Astrocyte of the cerebellum (primary cell): ENCODE data around the gene CAPS2.

Source experiments
- DNase-seq: peaks from one replicate; pipeline ENCODE4 v3.0.0-alpha.2; 2011; ENCODE audit warnings: low read depth
- H3K4me3 ChIP-seq: 2 replicates; pipeline ENCODE4 v1.5.1; 2011; ENCODE audit warnings: mild to moderate bottlenecking, low read depth, low read length, moderate library complexity
- in situ Hi-C: cut with HindIII; loops from 2 replicates; pipeline ENCODE4 v1.10.0; 2017; ENCODE audit warnings: low sequenced_read_pairs
- TF ChIP-seq, protein P1 (sequence below): IDR thresholded peaks from 2 replicates; pipeline ENCODE4 v1.5.1; 2012; ENCODE audit warnings: low read length, low read depth, moderate library complexity, mild to moderate bottlenecking; ENCODE audit errors: missing control alignments

Gene CAPS2

DNA sequence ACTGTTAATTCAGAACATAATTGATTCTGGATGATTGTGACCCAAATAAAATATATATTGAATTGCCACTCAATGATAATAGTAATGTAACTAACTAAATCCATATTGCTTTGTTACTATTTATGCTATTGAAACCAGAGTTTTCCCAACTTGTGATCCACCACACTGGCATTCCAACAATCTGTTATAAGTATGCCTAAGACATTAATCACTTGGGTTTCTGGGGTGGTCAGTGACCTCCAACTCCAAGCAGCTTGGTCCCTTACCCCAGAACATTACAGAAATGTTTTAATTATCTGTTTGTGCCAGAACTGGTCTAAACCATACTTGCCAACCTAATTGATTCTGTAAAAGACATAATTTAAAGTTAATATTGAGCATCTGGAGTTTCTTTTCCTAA, 14.6 kb downstream of the CAPS2 start:
- in situ Hi-C loops, result no loop called here
- H3K4me3 ChIP-seq, result no peak overlapping the region
- DNase-seq, result peak; percentile 11
- TF ChIP-seq, protein P1, sequence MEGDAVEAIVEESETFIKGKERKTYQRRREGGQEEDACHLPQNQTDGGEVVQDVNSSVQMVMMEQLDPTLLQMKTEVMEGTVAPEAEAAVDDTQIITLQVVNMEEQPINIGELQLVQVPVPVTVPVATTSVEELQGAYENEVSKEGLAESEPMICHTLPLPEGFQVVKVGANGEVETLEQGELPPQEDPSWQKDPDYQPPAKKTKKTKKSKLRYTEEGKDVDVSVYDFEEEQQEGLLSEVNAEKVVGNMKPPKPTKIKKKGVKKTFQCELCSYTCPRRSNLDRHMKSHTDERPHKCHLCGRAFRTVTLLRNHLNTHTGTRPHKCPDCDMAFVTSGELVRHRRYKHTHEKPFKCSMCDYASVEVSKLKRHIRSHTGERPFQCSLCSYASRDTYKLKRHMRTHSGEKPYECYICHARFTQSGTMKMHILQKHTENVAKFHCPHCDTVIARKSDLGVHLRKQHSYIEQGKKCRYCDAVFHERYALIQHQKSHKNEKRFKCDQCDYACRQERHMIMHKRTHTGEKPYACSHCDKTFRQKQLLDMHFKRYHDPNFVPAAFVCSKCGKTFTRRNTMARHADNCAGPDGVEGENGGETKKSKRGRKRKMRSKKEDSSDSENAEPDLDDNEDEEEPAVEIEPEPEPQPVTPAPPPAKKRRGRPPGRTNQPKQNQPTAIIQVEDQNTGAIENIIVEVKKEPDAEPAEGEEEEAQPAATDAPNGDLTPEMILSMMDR, result no peak

DNA sequence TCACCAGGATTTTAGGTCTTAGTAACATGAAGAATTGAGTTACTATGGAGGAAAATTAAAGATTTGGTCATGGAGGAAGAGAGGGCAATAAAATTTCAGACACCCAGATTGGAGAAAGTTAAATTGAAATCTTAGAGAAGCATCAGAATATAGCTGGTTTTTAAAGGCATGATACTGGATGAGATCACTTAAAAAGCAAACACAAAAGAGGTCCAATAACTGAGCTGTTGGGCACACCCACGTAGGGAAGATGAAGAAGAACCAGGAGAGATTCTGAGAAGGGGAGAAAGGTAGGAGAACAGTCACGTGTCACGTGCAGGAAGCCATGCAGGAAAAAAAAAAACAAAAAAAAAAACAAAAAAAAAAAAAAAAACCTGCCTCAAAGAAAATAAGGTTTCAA, 18.8 kb downstream of the CAPS2 start:
- H3K4me3 ChIP-seq, result no peak overlapping the region
- no peak for DNase-seq
- in situ Hi-C loops, result no loop called here
- TF ChIP-seq, protein P1, result no peak

DNA sequence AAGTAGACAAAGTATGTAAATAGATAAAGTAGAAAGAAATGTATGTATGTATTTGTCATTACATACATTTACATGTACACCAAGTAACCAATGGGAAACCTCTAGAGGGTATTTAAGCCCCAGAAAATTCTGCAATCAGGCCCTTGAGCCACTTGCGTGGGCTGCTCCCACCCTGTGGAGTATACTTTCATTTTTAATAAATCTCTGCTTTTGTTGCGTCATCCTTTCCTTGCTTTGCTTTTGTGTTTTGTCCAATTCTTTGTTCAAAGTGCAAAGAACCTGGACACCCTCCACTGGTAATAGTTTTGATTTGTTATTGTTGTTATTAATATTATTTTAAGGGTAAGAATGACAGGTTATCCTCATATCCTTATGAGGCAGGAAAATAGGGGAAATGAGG, 21.8 kb downstream of the CAPS2 start:
- in situ Hi-C loops, result no loop called here
- H3K4me3 ChIP-seq, result no peak overlapping the region
- DNase-seq, result no peak
- TF ChIP-seq, protein P1, result no peak

DNA sequence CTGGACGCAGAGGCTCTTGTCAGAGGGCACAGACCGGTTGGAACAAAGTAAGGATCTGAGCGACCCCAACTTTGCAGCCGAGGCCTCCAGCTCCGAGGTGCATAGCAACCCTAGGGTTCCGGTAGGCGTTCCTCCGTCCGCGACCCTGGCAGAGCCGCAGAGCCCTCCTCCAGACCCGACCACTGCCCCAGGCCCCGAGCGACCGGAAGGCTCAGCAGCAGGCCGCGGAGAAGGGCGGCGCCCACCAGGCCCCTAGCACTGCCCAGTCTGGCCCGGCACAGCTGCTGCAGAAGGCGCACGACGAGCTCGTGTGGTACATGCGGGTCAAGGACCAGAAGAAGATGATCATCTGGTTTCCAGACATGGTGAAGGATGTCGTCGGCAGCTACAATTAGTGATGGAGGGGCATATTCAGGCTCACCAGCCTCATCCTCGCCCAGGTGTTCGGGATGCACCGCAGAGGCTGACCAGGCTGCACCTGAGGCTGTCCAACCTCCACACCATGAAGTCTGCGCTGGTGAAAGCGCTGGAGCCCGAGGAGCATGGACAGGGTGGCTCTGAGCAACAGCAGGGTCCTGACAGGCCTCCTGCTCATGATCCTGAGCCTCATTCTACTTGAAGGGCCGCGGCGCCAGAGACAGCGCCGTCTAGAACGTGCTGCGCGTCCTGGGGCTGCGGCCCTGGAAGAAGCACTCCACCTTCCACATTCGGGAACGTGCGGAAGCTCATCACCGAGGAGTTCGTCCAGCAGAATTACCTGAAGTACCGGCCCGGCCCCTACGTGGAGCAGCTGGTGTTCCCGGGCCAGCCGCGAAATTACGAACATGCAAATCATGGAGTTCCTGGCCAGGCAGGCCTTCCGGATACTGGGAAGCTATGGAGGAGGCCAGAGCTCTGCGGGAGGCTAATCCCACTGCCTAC, 24.5 kb downstream of the CAPS2 start:
- TF ChIP-seq, protein P1, result no peak
- in situ Hi-C loops, result no loop called here
- no peak for DNase-seq
- no peak overlapping the region for H3K4me3 ChIP-seq

DNA sequence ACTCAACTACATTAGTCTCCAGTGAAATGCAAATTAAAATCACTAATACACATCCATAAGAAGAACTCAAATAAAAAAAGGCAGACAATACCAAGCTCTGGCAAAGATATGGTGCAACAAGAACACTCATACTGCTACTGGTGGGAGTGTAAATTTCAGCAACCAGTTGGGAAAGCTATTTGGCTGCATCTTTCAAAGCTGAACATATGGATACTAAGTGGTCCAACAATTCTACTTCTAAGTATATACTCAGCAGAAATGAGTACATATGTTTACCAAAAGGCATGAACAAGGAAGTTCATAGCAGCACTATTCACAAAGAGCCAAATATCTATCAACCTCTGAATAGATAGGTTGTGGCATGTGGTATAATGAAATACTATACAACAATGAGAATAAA, 27.3 kb downstream of the CAPS2 start:
- DNase-seq, result no peak
- TF ChIP-seq, protein P1, result no peak
- in situ Hi-C loops, result no loop called here
- no peak overlapping the region for H3K4me3 ChIP-seq

DNA sequence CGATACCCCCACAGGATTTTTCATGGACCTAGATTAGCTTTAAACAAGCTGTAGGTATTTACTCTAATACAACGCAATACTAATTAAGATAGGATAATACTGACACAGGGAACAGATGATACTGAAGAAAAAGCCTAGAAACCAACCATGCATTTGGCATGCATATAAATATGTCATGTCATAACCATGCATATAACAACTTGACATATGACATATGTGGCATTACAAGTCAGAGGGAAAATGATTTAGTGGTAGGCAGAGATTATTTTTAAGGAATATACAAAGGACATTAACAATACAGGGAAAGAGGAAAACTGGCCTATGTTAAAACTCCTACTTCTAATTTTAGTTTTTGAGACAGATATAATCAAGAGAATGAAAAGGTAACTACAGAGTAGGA, 27.9 kb downstream of the CAPS2 start:
- TF ChIP-seq, protein P1, result no peak
- in situ Hi-C loops, result no loop called here
- H3K4me3 ChIP-seq, result no peak overlapping the region
- DNase-seq, result no peak
